ENCODE data around the gene KCNQ4. TPM values are rescaled to one million over a fixed set of nuclear protein-coding genes. Genes with fewer than 3 reads are reported as not detected.

KCNQ4 gene
- total RNA-seq, 2 donors from 2014 or later, result 1.0 to 1.7 TPM

- Histone ChIP-seq H3K27ac (no peak overlapping the region), H3K27me3 (no peaks in the 10 kb centered on the region), H3K36me3 (no peaks in the 10 kb centered on the region), H3K4me3 (no peak overlapping the region), H3K9me3 (no peaks in the 10 kb centered on the region), H3K4me1 (no peaks in the 10 kb centered on the region)
- no peak for TF ChIP-seq CTCF (IDR thresholded peaks at IDR 0.05)
- DNase-seq (ENCODE audit: low spot score), result no peak
Measured at GRCh38 chr1:40829631-40830245, 46.2 kb downstream of the KCNQ4 start.

- H3K27me3 ChIP-seq, result no peaks in the 10 kb centered on the region
- H3K36me3 ChIP-seq, result no peaks in the 10 kb centered on the region
- no peaks in the 10 kb centered on the region for H3K4me1 ChIP-seq
- no peak overlapping the region for H3K27ac ChIP-seq
- no peaks in the 10 kb centered on the region for H3K9me3 ChIP-seq
- no peak for DNase-seq (ENCODE audit: low spot score)
- no peak for TF ChIP-seq CTCF (IDR thresholded peaks at IDR 0.05)
- no peak overlapping the region for H3K4me3 ChIP-seq
Measured at GRCh38 chr1:40830419-40830943, 46.9 kb downstream of the KCNQ4 start.

- Histone ChIP-seq H3K27ac (no peak overlapping the region), H3K4me1 (no peaks in the 10 kb centered on the region), H3K4me3 (no peak overlapping the region), H3K36me3 (no peaks in the 10 kb centered on the region), H3K9me3 (no peaks in the 10 kb centered on the region), H3K27me3 (no peaks in the 10 kb centered on the region)
- no peak for TF ChIP-seq CTCF (IDR thresholded peaks at IDR 0.05)
- DNase-seq (ENCODE audit: low spot score), result no peak
Measured at GRCh38 chr1:40831001-40831732, 47.6 kb downstream of the KCNQ4 start.

- no peaks in the 10 kb centered on the region for H3K4me1 ChIP-seq
- no peaks in the 10 kb centered on the region for H3K36me3 ChIP-seq
- H3K27me3 ChIP-seq, result no peaks in the 10 kb centered on the region
- TF ChIP-seq CTCF (IDR thresholded peaks at IDR 0.05), result no peak
- H3K9me3 ChIP-seq, result no peaks in the 10 kb centered on the region
- no peak overlapping the region for H3K27ac ChIP-seq
- no peak overlapping the region for H3K4me3 ChIP-seq
- no peak for DNase-seq (ENCODE audit: low spot score)
Measured at GRCh38 chr1:40833979-40834378, 50.4 kb downstream of the KCNQ4 start.

- no peak for TF ChIP-seq CTCF (IDR thresholded peaks at IDR 0.05)
Measured at GRCh38 chr1:40834968-40835545, 51.5 kb downstream of the KCNQ4 start.

More at GRCh38 chr1:40834968-40835545, 51.5 kb downstream of the KCNQ4 start:
- no peak overlapping the region for H3K4me3 ChIP-seq
- no peak overlapping the region for H3K27ac ChIP-seq
- no peaks in the 10 kb centered on the region for H3K27me3 ChIP-seq
- H3K36me3 ChIP-seq, result no peaks in the 10 kb centered on the region
- H3K4me1 ChIP-seq, result no peaks in the 10 kb centered on the region
- no peaks in the 10 kb centered on the region for H3K9me3 ChIP-seq
- DNase-seq (ENCODE audit: low spot score), result no peak
